NOMO-1 (cell line): ENCODE results near the gene SPTLC2.
A peak's percentile ranks its signal among the peaks of the same experiment; 100 is the strongest.

Source experiments
- DNase-seq, 2 experiments: peaks; one replicate each; lab custom pipeline; 2025; ENCODE audit not compliant: unreplicated experiment in 2 of 2; lab: John Stamatoyannopoulos, UW

The SPTLC2 gene

DNA sequence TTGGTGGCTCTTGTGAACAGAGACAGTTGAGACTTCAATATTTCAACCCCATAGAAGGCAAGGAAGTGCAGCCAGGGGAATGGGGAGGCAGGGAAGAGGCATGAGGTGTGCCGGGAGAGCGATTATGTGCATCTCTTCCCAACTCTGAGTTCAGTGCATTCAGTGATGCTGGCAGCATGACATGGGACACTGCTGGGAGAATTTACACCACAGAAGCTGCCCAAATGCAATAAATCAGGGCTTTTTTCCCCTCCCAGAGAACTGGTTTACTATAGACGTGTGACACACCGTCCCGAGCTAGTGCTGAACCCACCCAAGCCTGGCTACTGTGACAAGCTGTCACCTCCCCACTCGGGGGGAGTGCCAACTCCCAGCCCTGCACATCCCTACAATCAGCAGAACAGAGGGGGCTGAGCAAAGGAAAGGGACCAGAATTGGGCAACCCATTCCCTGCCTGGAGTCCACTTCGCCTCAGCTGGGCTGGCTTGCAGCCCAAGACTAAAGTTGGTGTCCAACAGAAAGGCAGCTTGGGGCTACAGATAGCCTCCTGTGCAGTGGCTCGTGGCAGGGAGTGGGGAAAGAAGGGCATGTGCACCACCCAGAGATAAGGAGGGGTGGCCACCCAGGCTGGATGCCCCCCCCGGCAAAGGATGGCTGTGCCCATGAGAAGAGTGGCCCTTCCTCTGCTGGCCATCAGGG, 141.8 kb downstream of the SPTLC2 start:
- DNase-seq = no peak

DNA sequence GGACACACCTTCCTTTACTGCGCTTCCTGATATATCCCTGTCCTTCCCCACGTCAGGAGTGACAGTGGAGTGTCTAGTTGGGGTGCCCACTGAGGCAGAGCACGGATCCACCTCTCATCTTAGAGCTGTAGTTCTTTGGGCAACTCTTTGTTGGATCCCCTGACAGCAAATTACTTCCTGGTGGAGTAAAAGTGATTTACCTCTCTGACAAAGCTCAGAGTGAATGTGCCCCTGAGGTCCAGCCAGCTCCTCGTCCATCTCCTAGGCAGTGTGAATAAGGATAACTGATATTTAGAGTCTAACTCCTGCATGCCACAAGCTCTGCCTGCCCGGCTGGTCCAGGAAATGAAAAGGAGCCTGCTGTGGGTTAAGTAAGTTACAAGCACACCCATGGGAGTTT, 142.5 kb downstream of the SPTLC2 start:
- DNase-seq = no peak

DNA sequence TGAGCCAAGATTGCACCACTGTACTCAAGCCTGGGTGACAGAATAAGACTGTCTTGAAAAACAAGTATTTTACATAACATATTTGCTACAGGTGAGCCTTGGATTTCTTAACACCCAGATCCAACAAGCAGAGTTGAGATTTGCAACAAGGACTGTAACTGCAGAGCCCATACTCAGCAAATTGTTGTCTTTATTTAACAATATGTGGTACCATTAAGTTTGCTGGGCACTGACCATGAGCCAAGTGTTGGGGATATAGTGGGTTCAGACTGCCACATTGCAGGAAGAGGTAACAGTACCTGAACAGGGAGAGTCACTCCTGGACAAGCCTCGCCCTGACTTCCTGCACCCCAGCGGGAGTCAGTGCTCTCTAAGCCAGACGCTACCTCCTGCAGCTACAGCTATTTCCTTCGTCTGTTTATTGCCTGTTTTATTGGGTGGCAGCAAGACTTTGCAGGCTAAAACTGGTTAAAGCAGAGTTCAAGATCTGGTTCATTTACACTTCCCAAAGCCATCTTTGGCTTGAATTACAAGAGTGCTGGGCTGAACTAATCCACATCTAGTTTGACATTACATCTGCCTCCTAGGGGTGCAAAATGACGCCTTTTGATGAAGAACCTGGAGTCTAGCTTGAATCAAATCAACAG, 146.1 kb downstream of the SPTLC2 start:
- DNase-seq = no peak

DNA sequence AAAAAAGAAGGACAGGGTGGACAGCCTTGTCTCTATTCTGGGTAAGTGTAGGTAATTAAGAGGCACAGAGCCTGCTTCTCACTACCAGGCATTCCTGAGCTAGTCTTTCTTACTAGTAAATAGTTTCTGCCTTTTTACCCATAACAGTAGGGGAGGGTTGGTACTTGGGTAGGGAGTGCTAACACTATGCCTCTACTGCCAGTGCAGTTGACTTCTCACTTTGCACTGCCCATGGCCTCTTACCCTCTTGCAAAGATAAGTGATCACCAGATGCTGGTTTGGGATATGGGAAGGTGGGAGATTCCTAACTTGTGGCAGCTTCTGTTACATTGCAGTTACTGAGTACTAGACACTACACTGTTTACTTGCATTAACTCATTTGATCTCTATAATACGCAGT, 146.9 kb downstream of the SPTLC2 start:
- DNase-seq = no peak

DNA sequence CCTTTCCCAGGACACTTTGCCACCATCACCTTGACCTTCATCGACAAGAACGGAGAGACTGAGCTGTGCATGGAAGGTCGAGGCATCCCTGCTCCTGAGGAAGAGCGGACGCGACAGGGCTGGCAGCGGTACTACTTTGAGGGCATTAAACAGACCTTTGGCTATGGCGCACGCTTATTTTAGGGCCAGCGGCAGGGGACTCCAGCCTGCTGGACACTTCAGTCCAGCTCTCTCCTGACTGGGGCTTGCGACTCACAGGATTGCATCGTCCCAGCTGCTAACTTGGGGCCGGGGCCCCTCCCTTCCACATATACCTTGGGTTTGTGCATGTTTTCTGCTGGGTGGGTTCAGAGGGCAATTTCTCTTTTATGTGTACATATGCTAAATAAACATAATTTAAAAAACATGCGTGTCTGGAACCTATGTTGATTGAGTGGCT, 147.4 kb downstream of the SPTLC2 start:
- no peak for DNase-seq

DNA sequence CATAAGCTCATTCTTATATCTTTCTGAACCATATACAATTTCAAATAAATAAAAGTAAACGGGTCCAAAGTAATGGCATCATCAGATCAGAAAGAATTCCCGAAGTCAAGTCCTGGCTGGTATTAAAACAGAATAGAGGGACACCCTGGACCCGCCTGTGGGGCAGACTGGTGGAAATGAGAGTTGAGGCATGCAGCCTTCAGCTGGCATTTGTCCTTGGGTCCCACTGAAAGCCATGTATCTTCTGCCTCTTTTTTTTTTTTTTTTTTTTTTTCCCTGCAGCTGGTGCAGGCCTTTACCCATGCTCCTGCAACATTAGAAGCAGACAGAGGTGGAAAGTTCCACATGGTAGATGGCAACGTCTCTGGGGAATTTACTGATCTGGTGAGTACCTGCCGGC, 148.6 kb downstream of the SPTLC2 start:
- DNase-seq = no peak

DNA sequence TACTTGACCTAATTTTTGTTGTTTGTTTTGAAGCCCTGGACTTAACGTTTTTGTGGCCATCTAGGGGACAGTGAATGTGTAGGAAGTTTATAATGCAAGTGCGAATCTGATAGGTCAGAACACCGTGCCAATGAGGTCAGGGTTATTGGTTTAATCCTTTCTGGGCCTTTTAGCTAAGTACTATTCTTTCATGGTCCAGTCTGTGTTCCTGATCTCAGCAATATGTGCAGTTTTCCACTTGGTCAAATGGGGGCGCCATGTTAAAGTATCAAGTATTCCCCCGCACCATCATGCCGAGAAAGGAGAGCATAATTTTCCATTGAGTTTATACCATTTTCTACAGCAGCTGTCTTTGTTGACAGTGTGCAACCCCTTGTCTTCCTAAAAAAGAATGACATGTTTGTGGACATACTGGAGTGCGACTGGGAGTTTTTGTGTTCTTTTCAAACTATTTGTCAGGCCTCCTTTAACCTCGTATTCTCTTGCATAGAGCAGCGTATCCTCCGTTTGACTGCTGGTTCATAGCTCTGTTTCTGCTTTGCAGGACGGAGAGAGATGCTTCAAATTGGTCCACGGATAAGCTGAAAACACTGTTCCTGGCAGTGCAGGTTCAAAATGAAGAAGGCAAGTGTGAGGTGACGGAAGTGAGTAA, 157.2 kb downstream of the SPTLC2 start:
- peak; percentile 18 to 57 for DNase-seq

DNA sequence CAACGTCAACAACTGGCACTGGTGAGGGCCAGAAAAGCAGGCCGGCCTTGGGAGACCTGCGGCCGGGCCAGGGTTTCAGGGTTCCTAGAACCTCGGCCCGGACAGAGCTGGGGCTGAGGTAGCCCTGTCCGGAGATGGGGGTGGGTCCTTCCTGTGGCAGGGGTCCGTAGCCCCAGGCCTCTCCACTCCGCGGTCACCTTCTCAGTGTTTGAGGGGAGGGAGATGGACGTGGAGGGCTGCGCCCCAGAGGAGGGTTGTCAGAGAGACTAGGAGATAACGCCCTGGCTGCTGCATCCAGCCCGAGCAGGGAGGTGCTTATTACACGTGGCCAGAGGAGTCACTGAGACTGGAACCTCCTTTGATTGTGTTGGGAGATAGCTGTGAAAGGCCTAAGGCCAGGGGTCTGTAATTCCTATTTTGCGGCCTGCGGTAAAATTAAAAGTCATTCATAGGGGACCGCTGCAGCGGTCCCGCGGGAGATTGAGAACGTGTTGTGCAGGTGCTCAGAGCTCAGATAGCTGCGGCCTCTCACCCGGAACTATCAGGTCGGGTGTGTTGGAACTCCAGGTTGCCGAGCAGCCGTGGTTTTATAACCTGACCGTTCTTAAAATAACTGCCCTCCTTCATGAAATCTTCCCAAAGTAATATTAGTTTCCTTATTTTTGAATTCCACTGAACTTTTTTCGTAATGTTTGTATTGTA, 158.0 kb downstream of the SPTLC2 start:
- peak; percentile 12 to 32 for DNase-seq

DNA sequence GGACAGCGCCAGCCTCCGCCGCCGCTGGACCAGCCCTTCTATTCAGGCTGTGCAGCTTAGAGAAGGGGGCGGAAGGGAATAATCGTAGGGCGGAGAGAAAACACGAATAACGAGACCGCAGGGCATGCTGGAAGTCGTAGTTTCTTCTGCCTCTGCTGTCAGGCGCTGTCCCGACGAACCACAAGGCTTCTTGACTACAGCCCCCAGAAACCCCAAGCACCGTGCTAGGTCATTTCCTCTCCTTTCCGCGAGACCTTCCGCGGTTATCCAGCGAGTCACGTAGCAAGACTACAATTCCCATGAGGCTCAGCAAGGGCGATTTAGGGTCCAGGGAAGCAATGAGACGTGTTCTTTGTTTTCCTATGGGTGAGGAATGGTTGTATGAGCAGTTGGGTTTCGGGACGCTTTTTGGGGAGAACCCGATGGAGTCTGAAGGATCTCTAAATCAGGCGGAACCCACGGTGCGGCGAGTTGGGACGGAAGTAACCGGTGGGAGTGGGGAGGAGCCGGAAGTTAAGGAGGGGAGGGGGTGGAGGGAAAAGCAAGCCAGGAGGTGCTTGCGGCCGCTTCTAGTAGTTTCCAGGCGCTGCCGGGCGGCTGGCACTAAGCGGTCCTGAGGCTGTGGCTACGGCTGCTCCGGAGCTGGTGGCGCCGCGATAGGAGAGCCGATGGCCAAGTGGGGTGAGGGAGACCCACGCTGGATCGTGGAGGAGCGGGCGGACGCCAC, 158.8 kb downstream of the SPTLC2 start, which contains the start of the genes AHSA1 and VIPAS39:
Gene AHSA1 (plus strand): TSS at position 572 of the 727 bp plus-strand sequence. CDS start 97 bp downstream, at position 669.
Gene VIPAS39 (minus strand): TSS at position 80 of the 727 bp plus-strand sequence. CDS start 3,499 bp downstream, outside the sequence.
- peak; percentile 99 to 100 for DNase-seq

GRCh38 chr14:77457115-77457521, 159.3 kb downstream of the SPTLC2 start:
- peak in 1 of 2 experiments; percentile 28 for DNase-seq
